H9 (cell line): ENCODE measurements around the gene PARK7. TPM values are rescaled to one million over a fixed set of nuclear protein-coding genes. Genes with fewer than 3 reads are reported as not detected.

Experiments
- DNase-seq: peaks from one replicate; pipeline ENCODE4 v3.0.0-alpha.2; 2017
- H2AFZ ChIP-seq: one replicate; pipeline ENCODE4 v1.6.1; 2013; ENCODE audit warnings: mild to moderate bottlenecking, low read length, control low read depth, moderate library complexity
- H2AK5ac ChIP-seq: 2 replicates; pipeline ENCODE4 v1.6.1; 2013; ENCODE audit warnings: low read length, control low read depth, mixed read lengths; ENCODE audit not compliant: insufficient read length
- H2BK120ac ChIP-seq: one replicate; pipeline ENCODE4 v1.6.1; 2013; ENCODE audit warnings: low read depth, mild to moderate bottlenecking, low read length, control low read depth, inconsistent platforms; ENCODE audit not compliant: poor library complexity, severe bottlenecking
- H2BK12ac ChIP-seq: 2 replicates; pipeline ENCODE4 v1.6.1; 2013; ENCODE audit warnings: low read length, control low read depth, mixed read lengths, low read depth; ENCODE audit not compliant: insufficient read length
- H2BK15ac ChIP-seq: 2 replicates; pipeline ENCODE4 v1.6.1; 2013; ENCODE audit warnings: low read depth, low read length, control low read depth
- H2BK20ac ChIP-seq: one replicate; pipeline ENCODE4 v1.6.1; 2013; ENCODE audit warnings: low read depth, mild to moderate bottlenecking, low read length, control low read depth, inconsistent platforms; ENCODE audit not compliant: poor library complexity, severe bottlenecking
- H2BK5ac ChIP-seq: 2 replicates; pipeline ENCODE4 v1.6.1; 2013; ENCODE audit warnings: low read length, control low read depth, mixed read lengths; ENCODE audit not compliant: insufficient read length
- H3K14ac ChIP-seq: 2 replicates; pipeline ENCODE4 v1.6.1; 2013; ENCODE audit warnings: low read length, control low read depth; ENCODE audit not compliant: insufficient read depth
- H3K18ac ChIP-seq: 2 replicates; pipeline ENCODE4 v1.6.1; 2013; ENCODE audit warnings: low read depth, mild to moderate bottlenecking, mixed read lengths, low read length, control low read depth; ENCODE audit not compliant: insufficient read length
- H3K23ac ChIP-seq: 2 replicates; pipeline ENCODE4 v1.6.1; 2013; ENCODE audit warnings: low read length, control low read depth, mixed read lengths, low read depth; ENCODE audit not compliant: insufficient read length
- H3K23me2 ChIP-seq: 2 replicates; pipeline ENCODE4 v1.6.1; 2013; ENCODE audit warnings: low read depth, mild to moderate bottlenecking, mixed read lengths, low read length, control low read depth; ENCODE audit not compliant: insufficient read length, poor library complexity, severe bottlenecking
- H3K27ac ChIP-seq: 2 replicates; pipeline ENCODE4 v1.5.1; 2013; ENCODE audit warnings: low read length, control low read depth, mixed read lengths, low read depth; ENCODE audit not compliant: insufficient read length
- H3K27me3 ChIP-seq: 2 replicates; pipeline ENCODE4 v1.6.1; 2013; ENCODE audit warnings: low read length, control low read depth, inconsistent platforms; ENCODE audit not compliant: insufficient read depth
- H3K4ac ChIP-seq: 2 replicates; pipeline ENCODE4 v1.6.1; 2013; ENCODE audit warnings: low read depth, mild to moderate bottlenecking, control low read depth, inconsistent platforms, low read length, moderate library complexity
- H3K4me1 ChIP-seq: 2 replicates; pipeline ENCODE4 v1.6.1; 2013; ENCODE audit warnings: low read length, control low read depth, inconsistent platforms; ENCODE audit not compliant: insufficient read depth
- H3K4me2 ChIP-seq: 2 replicates; pipeline ENCODE4 v1.6.1; 2013; ENCODE audit warnings: low read length, control low read depth, mixed read lengths; ENCODE audit not compliant: insufficient read length, insufficient read depth
- H3K56ac ChIP-seq: 2 replicates; pipeline ENCODE4 v1.6.1; 2013; ENCODE audit warnings: low read depth, mild to moderate bottlenecking, mixed read lengths, low read length, control low read depth; ENCODE audit not compliant: insufficient read length
- H3K79me1 ChIP-seq: 2 replicates; pipeline ENCODE4 v1.6.1; 2013; ENCODE audit warnings: low read depth, mild to moderate bottlenecking, moderate library complexity, low read length, control low read depth, inconsistent platforms; ENCODE audit not compliant: insufficient read depth, poor library complexity, severe bottlenecking
- H3K79me2 ChIP-seq: 2 replicates; pipeline ENCODE4 v1.6.1; 2013; ENCODE audit warnings: low read length, control low read depth, inconsistent platforms; ENCODE audit not compliant: insufficient read depth
- H3K9ac ChIP-seq: 2 replicates; pipeline ENCODE4 v1.6.1; 2013; ENCODE audit warnings: low read length, control low read depth, mixed read lengths; ENCODE audit not compliant: insufficient read length; ENCODE audit errors: extremely low read depth
- H3K9me3 ChIP-seq: one replicate; pipeline ENCODE4 v1.6.1; 2013; ENCODE audit warnings: low read depth, low read length, inconsistent platforms; ENCODE audit not compliant: control insufficient read depth
- H3T11ph ChIP-seq: one replicate; pipeline ENCODE4 v1.6.1; 2013; ENCODE audit warnings: mild to moderate bottlenecking, low read length, control low read depth, inconsistent platforms
- H4K20me1 ChIP-seq: one replicate; pipeline ENCODE4 v1.6.1; 2013; ENCODE audit not compliant: control insufficient read depth, insufficient read length, insufficient read depth
- H4K5ac ChIP-seq: 2 replicates; pipeline ENCODE4 v1.6.1; 2013; ENCODE audit warnings: low read depth, mild to moderate bottlenecking, mixed read lengths, low read length, control low read depth; ENCODE audit not compliant: insufficient read length
- H4K8ac ChIP-seq: replicated peaks from 2 replicates; pipeline ENCODE4 v1.6.1; 2013; ENCODE audit warnings: low read length, control low read depth, mixed read lengths, low read depth; ENCODE audit not compliant: insufficient read length
- H4K91ac ChIP-seq: 2 replicates; pipeline ENCODE4 v1.6.1; 2013; ENCODE audit warnings: low read depth, mild to moderate bottlenecking, moderate library complexity, mixed read lengths, low read length, control low read depth; ENCODE audit not compliant: insufficient read length
- H3K27ac Mint-ChIP-seq, 3 experiments: 2 replicates in 2 of 3; 3 replicates in 1 of 3; pipeline ENCODE4 v1.8.0; 2020 to 2021; ENCODE audit warnings: mixed read lengths in 3 of 3, mild to moderate bottlenecking in 1 of 3, moderate library complexity in 1 of 3
- H3K27me3 Mint-ChIP-seq: 2 replicates; pipeline ENCODE4 v1.8.0; 2021; ENCODE audit warnings: low read depth, mild to moderate bottlenecking, moderate library complexity, mixed read lengths
- H3K36me3 Mint-ChIP-seq, 3 experiments: 2 replicates in 2 of 3; 3 replicates in 1 of 3; pipeline ENCODE4 v1.8.0; 2020 to 2021; ENCODE audit warnings: low read depth in 3 of 3, mixed read lengths in 3 of 3; ENCODE audit not compliant: insufficient read depth in 1 of 3
- H3K4me1 Mint-ChIP-seq, 2 experiments: 2 replicates each; pipeline ENCODE4 v1.8.0; 2020; ENCODE audit warnings: mixed read lengths in 2 of 2
- H3K4me3 Mint-ChIP-seq, 2 experiments: 2 replicates in 1 of 2; 3 replicates in 1 of 2; pipeline ENCODE4 v1.8.0; 2020 to 2021; ENCODE audit warnings: mild to moderate bottlenecking in 2 of 2, mixed read lengths in 2 of 2, moderate library complexity in 1 of 2
- H3K9me3 Mint-ChIP-seq, 2 experiments: 2 replicates in 1 of 2; 3 replicates in 1 of 2; pipeline ENCODE4 v1.8.0; 2020; ENCODE audit warnings: mild to moderate bottlenecking in 2 of 2, mixed read lengths in 2 of 2, moderate library complexity in 1 of 2
- CTCF ChIP-seq: fragments of 200-600 bp; sonication (generic); conservative IDR thresholded peaks from 3 replicates; pipeline ENCODE4 v1.8.0; 2021; ENCODE audit warnings: antibody characterized with exemption, mild to moderate bottlenecking
- WGBS: extraction: QIAGEN DNeasy Blood & Tissue Kit; methylation state at CpG from one replicate; pipeline ENCODE4 v1.1.7; 2013; ENCODE audit warnings: missing lambda C conversion rate, low lambda C conversion rate, mixed read lengths; ENCODE audit not compliant: insufficient read length; ENCODE audit errors: extremely low coverage; 5-methylcytosine and 5-hydroxymethylcytosine counted together
- total RNA-seq: library from RNA; stranded (reverse); gene quantifications from 2 replicates; pipeline ENCODE4 v1.2.1, GENCODE V29; 2021

The PARK7 gene
- total RNA-seq, 1 experiment from 2014 or later = 370 TPM

GRCh38 chr1:8002921-8003320, 41.4 kb downstream of the PARK7 start:
- Histone ChIP-seq H4K8ac (no peak overlapping the region), H3T11ph (no peak overlapping the region), H3K23me2 (no peaks in the 10 kb centered on the region), H3K4ac (no peak overlapping the region), H4K20me1 (no peaks in the 10 kb centered on the region), H3K18ac (no peak overlapping the region), H3K79me2 (no peaks in the 10 kb centered on the region), H3K9me3 (no peaks in the 10 kb centered on the region), H3K56ac (no peak overlapping the region), H3K4me2 (no peak overlapping the region), H3K9ac (no peak overlapping the region), H3K4me1 (peaks cover 11% of the 10 kb centered on the region; the same call in 1 of the 2 replicates), H4K5ac (no peak overlapping the region), H3K27me3 (no peaks in the 10 kb centered on the region), H3K14ac (no peak overlapping the region), H4K91ac (no peak overlapping the region), H2BK20ac (no peak overlapping the region), H3K79me1 (no peaks in the 10 kb centered on the region), H2BK15ac (no peak overlapping the region), H2AK5ac (no peak overlapping the region), H3K27ac (no peak overlapping the region), H2BK120ac (no peak overlapping the region), H2AFZ (no peak overlapping the region), H2BK12ac (no peak overlapping the region), H2BK5ac (no peak overlapping the region), H3K23ac (no peak overlapping the region)
- no peak for TF ChIP-seq CTCF
- Mint-ChIP-seq H3K27me3 (no peaks in the 10 kb centered on the region), H3K4me1 (peaks cover 38 to 39% of the 10 kb centered on the region in 2 experiments), H3K27ac (peak overlapping the region in 1 of 3 experiments; percentile 87; a peak in 1 of 7 replicates), H3K9me3 (peaks cover under 1 to 4% of the 10 kb centered on the region in 2 experiments; a peak in 3 of 5 replicates), H3K4me3 (no peak overlapping the region), H3K36me3 (peaks cover under 1 to 3% (median 1%) of the 10 kb centered on the region in 3 experiments; a peak in 6 of 7 replicates)
- no peak for DNase-seq
- WGBS = no CpG with 5 or more reads among the region's 4 CpGs
